Endothelial cell of umbilical vein (primary cell): Measurements from ENCODE around the gene TRPV6. TPM values are rescaled to one million over a fixed set of nuclear protein-coding genes. Genes with fewer than 3 reads are reported as not detected.

Source experiments
- BruUV-seq: library from RNA; stranded (reverse); fragments of 400-500 nt; replicated peaks from 2 replicates; lab custom pipeline; 2021; lab: Mats Ljungman, UMichigan
- CTCF ChIA-PET: fragments of 300-600, 350-600 bp; sonication (Branson Sonifier 250); formaldehyde crosslinking; loops from one replicate; lab custom pipeline; 2021; ENCODE audit warnings: antibody characterized with exemption, inconsistent platforms; lab: Charles Lee
- POLR2A ChIA-PET: fragments of 300-600, 350-600 bp; sonication (Branson Sonifier 250); formaldehyde crosslinking; loops from one replicate; lab custom pipeline; 2021; ENCODE audit warnings: antibody characterized with exemption, inconsistent platforms; lab: Charles Lee
- DNase-seq: peaks from one replicate; pipeline ENCODE4 v3.0.0-alpha.2; 2011; ENCODE audit warnings: low read depth, low spot score
- FAIRE-seq: peaks from 2 replicates; lab custom pipeline; 2011; peaks lifted over from hg19 to GRCh38; lab: Jason Lieb, UNC
- H2AFZ ChIP-seq: 2 replicates; pipeline ENCODE4 v1.6.0; 2012; ENCODE audit warnings: low read depth, low read length, control low read depth, inconsistent platforms
- H3K27ac ChIP-seq: 2 replicates; pipeline ENCODE4 v1.5.1; 2011; ENCODE audit warnings: low read depth, mild to moderate bottlenecking, control low read depth, low read length, moderate library complexity; ENCODE audit not compliant: insufficient read depth
- H3K27me3 ChIP-seq, 2 experiments: 2 replicates each; pipeline versions ENCODE4 v1.6.0 to v1.6.1; 2011; ENCODE audit warnings: low read length in 2 of 2, mixed read lengths in 1 of 2; ENCODE audit not compliant: control insufficient read depth in 2 of 2, insufficient read depth in 2 of 2
- H3K36me3 ChIP-seq, 2 experiments: 2 replicates in 1 of 2; 3 replicates in 1 of 2; pipeline ENCODE4 v1.5.1; 2011; ENCODE audit warnings: low read length in 2 of 2, mild to moderate bottlenecking in 1 of 2, moderate library complexity in 1 of 2; ENCODE audit not compliant: control insufficient read depth in 2 of 2, insufficient read depth in 2 of 2; ENCODE audit errors: extremely low read depth in 1 of 2
- H3K4me1 ChIP-seq: 3 replicates; pipeline ENCODE4 v1.5.1; 2011; ENCODE audit warnings: mild to moderate bottlenecking, low read length; ENCODE audit not compliant: control insufficient read depth, insufficient read depth; ENCODE audit errors: extremely low read depth
- H3K4me2 ChIP-seq: 2 replicates; pipeline ENCODE4 v1.6.1; 2011; ENCODE audit warnings: low read length, control low read depth, mixed read lengths; ENCODE audit not compliant: insufficient read depth
- H3K4me3 ChIP-seq, 3 experiments: fragments of 200-600 bp in 1 of 3; sonication (generic), shearing (Covaris generic) in 1 of 3; replicated peaks in 1 of 3; 2 replicates each; pipeline ENCODE4 v1.5.1; 2011 to 2016; ENCODE audit warnings: control low read depth in 3 of 3, low read length in 3 of 3, mild to moderate bottlenecking in 2 of 3, inconsistent platforms in 1 of 3, low read depth in 1 of 3, moderate library complexity in 1 of 3; ENCODE audit not compliant: insufficient read depth in 1 of 3
- H3K79me2 ChIP-seq: 2 replicates; pipeline ENCODE4 v1.6.0; 2012; ENCODE audit warnings: low read length, inconsistent platforms; ENCODE audit not compliant: control insufficient read depth, insufficient read depth
- H3K9ac ChIP-seq: replicated peaks from 2 replicates; pipeline ENCODE3; 2011; ENCODE audit warnings: low read length, control low read depth; ENCODE audit not compliant: insufficient read depth; ENCODE audit errors: extremely low read depth
- H3K9me1 ChIP-seq: replicated peaks from 3 replicates; pipeline ENCODE4 v1.6.0; 2011; ENCODE audit warnings: mild to moderate bottlenecking, low read length; ENCODE audit not compliant: control insufficient read depth, insufficient read depth; ENCODE audit errors: extremely low read depth
- H3K9me3 ChIP-seq: replicated peaks from 2 replicates; pipeline ENCODE4 v1.5.1; 2012; ENCODE audit warnings: low read length, inconsistent platforms; ENCODE audit not compliant: control insufficient read depth, insufficient read depth
- H4K20me1 ChIP-seq: replicated peaks from 2 replicates; pipeline ENCODE3; 2011; ENCODE audit warnings: mild to moderate bottlenecking, low read length; ENCODE audit not compliant: control insufficient read depth, insufficient read depth; ENCODE audit errors: extremely low read depth
- EZH2 ChIP-seq: IDR thresholded peaks from 2 replicates; pipeline ENCODE4 v1.6.1; 2012; ENCODE audit warnings: borderline replicate concordance, low read depth, mild to moderate bottlenecking, moderate library complexity, low read length, inconsistent platforms; ENCODE audit not compliant: severe bottlenecking
- FOS ChIP-seq: IDR thresholded peaks from 2 replicates; pipeline ENCODE4 v1.6.1; 2011; ENCODE audit warnings: mild to moderate bottlenecking, low read length, moderate library complexity, borderline replicate concordance; ENCODE audit not compliant: insufficient read depth
- GATA2 ChIP-seq: IDR thresholded peaks from 2 replicates; pipeline ENCODE4 v1.7.0; 2011; ENCODE audit warnings: low read depth, mild to moderate bottlenecking, moderate library complexity, mixed read lengths, low read length; ENCODE audit not compliant: insufficient read length, insufficient read depth
- JUN ChIP-seq: IDR thresholded peaks from 2 replicates; pipeline ENCODE4 v1.6.1; 2011; ENCODE audit warnings: borderline replicate concordance, low read depth; ENCODE audit not compliant: insufficient read length, insufficient read depth
- MYC ChIP-seq: IDR thresholded peaks from one replicate; pipeline ENCODE4 v1.6.1; 2011; ENCODE audit warnings: mild to moderate bottlenecking, low read depth, low read length
- POLR2A ChIP-seq: IDR thresholded peaks from 2 replicates; pipeline ENCODE4 v1.6.1; 2012; ENCODE audit warnings: low read depth, mild to moderate bottlenecking, control low read depth, low read length
- POLR2AphosphoS5 ChIP-seq: IDR thresholded peaks from 2 replicates; pipeline ENCODE4 v1.6.1; 2012; ENCODE audit warnings: low read depth, mild to moderate bottlenecking, control low read depth, low read length, moderate library complexity; ENCODE audit not compliant: insufficient read depth
- dilution Hi-C: fragments of 300-500 bp; cut with MboI; formaldehyde crosslinking; loops from one replicate; pipeline ENCODE4 v1.15.0; 2019; ENCODE audit warnings: low sequenced_read_pairs; ENCODE audit not compliant: extremely low pct_ligation_motif_present
- intact Hi-C: fragments of 100-400 bp; cut with micrococcal nuclease; formaldehyde crosslinking; loops from one replicate; pipeline ENCODE4 v1.10.0; 2022
- polyA plus RNA-seq, 4 experiments: library from polyadenylated mRNA; depleted of rRNA in 3 of 4; stranded (reverse) in 3 of 4; unstranded in 1 of 4; fragments of >200 nt; gene quantifications; 2 replicates each; pipeline versions ENCODE4 v1.2.1 to v1.2.3, GENCODE V29; 2011 to 2012; ENCODE audit warnings: missing spikeins in 1 of 4
- total RNA-seq: library from RNA; stranded (reverse); gene quantifications from 2 replicates; pipeline ENCODE4 v1.2.3, GENCODE V29; 2021
- TF ChIP-seq, protein P1 (sequence below), 2 donors: IDR thresholded peaks; 1 replicate in 1 of 2; 2 replicates in 1 of 2; pipeline ENCODE4 v1.5.1; 2011; ENCODE audit warnings: low read length in 2 of 2, mild to moderate bottlenecking in 2 of 2, moderate library complexity in 2 of 2, control low read depth in 1 of 2, inconsistent platforms in 1 of 2, low read depth in 1 of 2; ENCODE audit not compliant: insufficient read depth in 1 of 2; ENCODE audit errors: extremely low read depth in 1 of 2
- TF ChIP-seq, protein P2 (sequence below): IDR thresholded peaks from 2 replicates; pipeline ENCODE4 v1.6.1; 2011; ENCODE audit not compliant: insufficient read depth, insufficient read length

TRPV6 gene
- total and polyA plus RNA-seq, 2 donors (not counting 3 experiments of a cell fraction or from before 2014, with no cell fraction given) = not detected

DNA sequence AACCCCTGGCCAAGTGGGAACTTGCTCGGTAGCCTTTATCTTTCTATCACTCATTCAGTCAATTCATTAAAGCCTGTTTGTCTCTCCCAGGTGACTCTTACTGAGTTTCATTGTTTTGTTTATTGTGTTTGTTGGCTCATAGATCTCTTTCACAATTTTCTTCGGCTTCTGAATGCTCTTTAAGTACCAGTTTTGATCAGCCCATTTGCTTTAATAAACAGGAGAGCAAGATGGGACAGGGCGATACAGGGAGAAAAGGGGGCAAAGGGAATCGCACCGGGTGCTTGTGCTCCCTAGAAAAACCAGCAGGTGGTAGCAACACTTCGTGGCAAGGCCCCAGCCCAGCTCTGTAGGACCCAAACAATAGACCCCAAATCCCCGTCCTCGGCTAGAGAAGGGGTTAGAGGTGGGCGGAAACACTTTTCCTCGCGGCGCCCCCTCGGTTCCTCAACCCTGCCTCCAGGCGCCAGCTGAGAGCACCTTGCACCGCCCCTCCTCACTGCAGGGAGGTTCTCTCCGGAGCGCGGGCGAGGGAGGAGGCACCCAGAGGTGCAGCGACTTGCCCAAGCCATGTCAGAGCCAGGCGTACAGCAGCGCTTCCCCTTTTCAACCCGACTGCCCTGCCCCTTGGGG lies 31.7 kb downstream of the TRPV6 start:
- POLR2A ChIA-PET = no interaction called here
- Histone ChIP-seq H3K4me3 (peak overlapping the region; percentile 48 to 73 (median 65)), H3K9me1 (no peaks in the 10 kb centered on the region), H3K36me3 (no peaks in the 10 kb centered on the region), H3K79me2 (no peaks in the 10 kb centered on the region), H3K9ac (peak overlapping the region; percentile 2), H2AFZ (peak overlapping the region; percentile 96), H3K9me3 (no peaks in the 10 kb centered on the region), H3K27me3 (peaks cover 7 to 10% of the 10 kb centered on the region in 2 experiments), H4K20me1 (no peaks in the 10 kb centered on the region), H3K4me2 (peak overlapping the region; percentile 82), H3K27ac (no peak overlapping the region), H3K4me1 (peaks cover 3% of the 10 kb centered on the region)
- CTCF ChIA-PET = interaction anchor here (0.6 to 3.6 kb wide), 12 partner anchors 12 to 361 kb away, joined by 3 to 33 read pairs (median 4); no protein-coding TSS in a partner anchor
- FAIRE-seq (peak; percentile 87), DNase-seq (peak; percentile 77)
- intact Hi-C loops (loop anchor here (1.0 to 5.0 kb wide), 5 partner anchors 12 to 361 kb away; no protein-coding TSS in a partner anchor), dilution Hi-C loops (no loop called here)
- TF ChIP-seq EZH2 (peak; percentile 24), POLR2AphosphoS5 (no peak)
- TF ChIP-seq, protein P1, sequence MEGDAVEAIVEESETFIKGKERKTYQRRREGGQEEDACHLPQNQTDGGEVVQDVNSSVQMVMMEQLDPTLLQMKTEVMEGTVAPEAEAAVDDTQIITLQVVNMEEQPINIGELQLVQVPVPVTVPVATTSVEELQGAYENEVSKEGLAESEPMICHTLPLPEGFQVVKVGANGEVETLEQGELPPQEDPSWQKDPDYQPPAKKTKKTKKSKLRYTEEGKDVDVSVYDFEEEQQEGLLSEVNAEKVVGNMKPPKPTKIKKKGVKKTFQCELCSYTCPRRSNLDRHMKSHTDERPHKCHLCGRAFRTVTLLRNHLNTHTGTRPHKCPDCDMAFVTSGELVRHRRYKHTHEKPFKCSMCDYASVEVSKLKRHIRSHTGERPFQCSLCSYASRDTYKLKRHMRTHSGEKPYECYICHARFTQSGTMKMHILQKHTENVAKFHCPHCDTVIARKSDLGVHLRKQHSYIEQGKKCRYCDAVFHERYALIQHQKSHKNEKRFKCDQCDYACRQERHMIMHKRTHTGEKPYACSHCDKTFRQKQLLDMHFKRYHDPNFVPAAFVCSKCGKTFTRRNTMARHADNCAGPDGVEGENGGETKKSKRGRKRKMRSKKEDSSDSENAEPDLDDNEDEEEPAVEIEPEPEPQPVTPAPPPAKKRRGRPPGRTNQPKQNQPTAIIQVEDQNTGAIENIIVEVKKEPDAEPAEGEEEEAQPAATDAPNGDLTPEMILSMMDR (IDR thresholded peaks at IDR 0.05; ENCODE audit: extremely low read depth in 1 of 2, insufficient read depth in 1 of 2, low read depth in 1 of 2, low read length in 2 of 2) = peak; percentile 67 to 87
- BruUV-seq = no TSS peak

DNA sequence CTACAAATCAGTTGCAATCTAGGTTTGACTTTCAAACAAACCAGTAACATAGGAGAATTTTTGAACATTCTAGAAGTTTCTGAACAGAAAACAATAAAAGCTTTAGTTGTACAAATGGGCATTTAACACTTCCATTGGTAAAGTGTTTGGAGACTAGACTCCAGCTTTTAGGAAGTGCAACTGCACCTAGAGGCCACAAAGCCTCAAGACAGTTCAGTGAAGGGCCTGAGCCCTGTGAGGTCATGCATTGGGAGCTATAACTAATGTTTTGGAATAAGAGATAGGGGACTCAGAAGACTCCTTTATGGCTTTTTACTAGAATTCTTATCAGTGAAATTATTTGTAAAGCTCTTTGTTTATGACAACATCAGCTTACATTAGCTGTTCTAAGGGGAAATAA lies 33.6 kb downstream of the TRPV6 start:
- FAIRE-seq = no peak
- Histone ChIP-seq H3K27me3 (peaks cover 7 to 10% of the 10 kb centered on the region in 2 experiments), H3K4me3 (no peak overlapping the region), H3K4me1 (peaks cover 3% of the 10 kb centered on the region), H3K9me3 (no peaks in the 10 kb centered on the region), H4K20me1 (no peaks in the 10 kb centered on the region), H2AFZ (no peak overlapping the region), H3K4me2 (no peak overlapping the region), H3K79me2 (no peaks in the 10 kb centered on the region), H3K36me3 (no peaks in the 10 kb centered on the region), H3K9me1 (no peaks in the 10 kb centered on the region), H3K9ac (no peak overlapping the region), H3K27ac (no peak overlapping the region)
- dilution Hi-C loops (no loop called here), intact Hi-C loops (loop anchor here (5.0 kb wide), 1 partner anchor 315 kb away; no protein-coding TSS in a partner anchor)
- ChIA-PET CTCF (interaction anchor here (1.0 to 2.6 kb wide), 10 partner anchors 9 to 363 kb away, joined by 3 to 12 read pairs (median 3); no protein-coding TSS in a partner anchor), POLR2A (no interaction called here)
- no peak for TF ChIP-seq GATA2
- TF ChIP-seq JUN = no peak
- TF ChIP-seq POLR2A = no peak
- no peak for TF ChIP-seq MYC
- TF ChIP-seq FOS = no peak
- no peak for TF ChIP-seq POLR2AphosphoS5
- no peak for TF ChIP-seq EZH2
- TF ChIP-seq, protein P1 (IDR thresholded peaks at IDR 0.05; ENCODE audit: extremely low read depth in 1 of 2, insufficient read depth in 1 of 2, low read depth in 1 of 2, low read length in 2 of 2) = no peak
- TF ChIP-seq, protein P2, sequence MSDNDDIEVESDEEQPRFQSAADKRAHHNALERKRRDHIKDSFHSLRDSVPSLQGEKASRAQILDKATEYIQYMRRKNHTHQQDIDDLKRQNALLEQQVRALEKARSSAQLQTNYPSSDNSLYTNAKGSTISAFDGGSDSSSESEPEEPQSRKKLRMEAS = no peak
- BruUV-seq = no TSS peak
- DNase-seq = no peak
